H9 (cell line): ENCODE measurements around the gene APOLD1. TPM values are rescaled to one million over a fixed set of nuclear protein-coding genes. Genes with fewer than 3 reads are reported as not detected.

ENCODE experiments used
- DNase-seq: peaks from one replicate; pipeline ENCODE4 v3.0.0-alpha.2; 2017
- H2AFZ ChIP-seq: one replicate; pipeline ENCODE4 v1.6.1; 2013; ENCODE audit warnings: mild to moderate bottlenecking, low read length, control low read depth, moderate library complexity
- H2AK5ac ChIP-seq: 2 replicates; pipeline ENCODE4 v1.6.1; 2013; ENCODE audit warnings: low read length, control low read depth, mixed read lengths; ENCODE audit not compliant: insufficient read length
- H2BK120ac ChIP-seq: one replicate; pipeline ENCODE4 v1.6.1; 2013; ENCODE audit warnings: low read depth, mild to moderate bottlenecking, low read length, control low read depth, inconsistent platforms; ENCODE audit not compliant: poor library complexity, severe bottlenecking
- H2BK12ac ChIP-seq: 2 replicates; pipeline ENCODE4 v1.6.1; 2013; ENCODE audit warnings: low read length, control low read depth, mixed read lengths, low read depth; ENCODE audit not compliant: insufficient read length
- H2BK15ac ChIP-seq: 2 replicates; pipeline ENCODE4 v1.6.1; 2013; ENCODE audit warnings: low read depth, low read length, control low read depth
- H2BK20ac ChIP-seq: one replicate; pipeline ENCODE4 v1.6.1; 2013; ENCODE audit warnings: low read depth, mild to moderate bottlenecking, low read length, control low read depth, inconsistent platforms; ENCODE audit not compliant: poor library complexity, severe bottlenecking
- H2BK5ac ChIP-seq: 2 replicates; pipeline ENCODE4 v1.6.1; 2013; ENCODE audit warnings: low read length, control low read depth, mixed read lengths; ENCODE audit not compliant: insufficient read length
- H3K14ac ChIP-seq: 2 replicates; pipeline ENCODE4 v1.6.1; 2013; ENCODE audit warnings: low read length, control low read depth; ENCODE audit not compliant: insufficient read depth
- H3K18ac ChIP-seq: 2 replicates; pipeline ENCODE4 v1.6.1; 2013; ENCODE audit warnings: low read depth, mild to moderate bottlenecking, mixed read lengths, low read length, control low read depth; ENCODE audit not compliant: insufficient read length
- H3K23ac ChIP-seq: 2 replicates; pipeline ENCODE4 v1.6.1; 2013; ENCODE audit warnings: low read length, control low read depth, mixed read lengths, low read depth; ENCODE audit not compliant: insufficient read length
- H3K23me2 ChIP-seq: 2 replicates; pipeline ENCODE4 v1.6.1; 2013; ENCODE audit warnings: low read depth, mild to moderate bottlenecking, mixed read lengths, low read length, control low read depth; ENCODE audit not compliant: insufficient read length, poor library complexity, severe bottlenecking
- H3K27ac ChIP-seq: 2 replicates; pipeline ENCODE4 v1.5.1; 2013; ENCODE audit warnings: low read length, control low read depth, mixed read lengths, low read depth; ENCODE audit not compliant: insufficient read length
- H3K27me3 ChIP-seq: 2 replicates; pipeline ENCODE4 v1.6.1; 2013; ENCODE audit warnings: low read length, control low read depth, inconsistent platforms; ENCODE audit not compliant: insufficient read depth
- H3K4ac ChIP-seq: 2 replicates; pipeline ENCODE4 v1.6.1; 2013; ENCODE audit warnings: low read depth, mild to moderate bottlenecking, control low read depth, inconsistent platforms, low read length, moderate library complexity
- H3K4me1 ChIP-seq: 2 replicates; pipeline ENCODE4 v1.6.1; 2013; ENCODE audit warnings: low read length, control low read depth, inconsistent platforms; ENCODE audit not compliant: insufficient read depth
- H3K4me2 ChIP-seq: 2 replicates; pipeline ENCODE4 v1.6.1; 2013; ENCODE audit warnings: low read length, control low read depth, mixed read lengths; ENCODE audit not compliant: insufficient read length, insufficient read depth
- H3K56ac ChIP-seq: 2 replicates; pipeline ENCODE4 v1.6.1; 2013; ENCODE audit warnings: low read depth, mild to moderate bottlenecking, mixed read lengths, low read length, control low read depth; ENCODE audit not compliant: insufficient read length
- H3K79me1 ChIP-seq: 2 replicates; pipeline ENCODE4 v1.6.1; 2013; ENCODE audit warnings: low read depth, mild to moderate bottlenecking, moderate library complexity, low read length, control low read depth, inconsistent platforms; ENCODE audit not compliant: insufficient read depth, poor library complexity, severe bottlenecking
- H3K79me2 ChIP-seq: 2 replicates; pipeline ENCODE4 v1.6.1; 2013; ENCODE audit warnings: low read length, control low read depth, inconsistent platforms; ENCODE audit not compliant: insufficient read depth
- H3K9ac ChIP-seq: 2 replicates; pipeline ENCODE4 v1.6.1; 2013; ENCODE audit warnings: low read length, control low read depth, mixed read lengths; ENCODE audit not compliant: insufficient read length; ENCODE audit errors: extremely low read depth
- H3K9me3 ChIP-seq: one replicate; pipeline ENCODE4 v1.6.1; 2013; ENCODE audit warnings: low read depth, low read length, inconsistent platforms; ENCODE audit not compliant: control insufficient read depth
- H3T11ph ChIP-seq: one replicate; pipeline ENCODE4 v1.6.1; 2013; ENCODE audit warnings: mild to moderate bottlenecking, low read length, control low read depth, inconsistent platforms
- H4K20me1 ChIP-seq: one replicate; pipeline ENCODE4 v1.6.1; 2013; ENCODE audit not compliant: control insufficient read depth, insufficient read length, insufficient read depth
- H4K5ac ChIP-seq: 2 replicates; pipeline ENCODE4 v1.6.1; 2013; ENCODE audit warnings: low read depth, mild to moderate bottlenecking, mixed read lengths, low read length, control low read depth; ENCODE audit not compliant: insufficient read length
- H4K8ac ChIP-seq: replicated peaks from 2 replicates; pipeline ENCODE4 v1.6.1; 2013; ENCODE audit warnings: low read length, control low read depth, mixed read lengths, low read depth; ENCODE audit not compliant: insufficient read length
- H4K91ac ChIP-seq: 2 replicates; pipeline ENCODE4 v1.6.1; 2013; ENCODE audit warnings: low read depth, mild to moderate bottlenecking, moderate library complexity, mixed read lengths, low read length, control low read depth; ENCODE audit not compliant: insufficient read length
- H3K27ac Mint-ChIP-seq, 3 experiments: 2 replicates in 2 of 3; 3 replicates in 1 of 3; pipeline ENCODE4 v1.8.0; 2020 to 2021; ENCODE audit warnings: mixed read lengths in 3 of 3, mild to moderate bottlenecking in 1 of 3, moderate library complexity in 1 of 3
- H3K27me3 Mint-ChIP-seq: 2 replicates; pipeline ENCODE4 v1.8.0; 2021; ENCODE audit warnings: low read depth, mild to moderate bottlenecking, moderate library complexity, mixed read lengths
- H3K36me3 Mint-ChIP-seq, 3 experiments: 2 replicates in 2 of 3; 3 replicates in 1 of 3; pipeline ENCODE4 v1.8.0; 2020 to 2021; ENCODE audit warnings: low read depth in 3 of 3, mixed read lengths in 3 of 3; ENCODE audit not compliant: insufficient read depth in 1 of 3
- H3K4me1 Mint-ChIP-seq, 2 experiments: 2 replicates each; pipeline ENCODE4 v1.8.0; 2020; ENCODE audit warnings: mixed read lengths in 2 of 2
- H3K4me3 Mint-ChIP-seq, 2 experiments: 2 replicates in 1 of 2; 3 replicates in 1 of 2; pipeline ENCODE4 v1.8.0; 2020 to 2021; ENCODE audit warnings: mild to moderate bottlenecking in 2 of 2, mixed read lengths in 2 of 2, moderate library complexity in 1 of 2
- H3K9me3 Mint-ChIP-seq, 2 experiments: 2 replicates in 1 of 2; 3 replicates in 1 of 2; pipeline ENCODE4 v1.8.0; 2020; ENCODE audit warnings: mild to moderate bottlenecking in 2 of 2, mixed read lengths in 2 of 2, moderate library complexity in 1 of 2
- CTCF ChIP-seq: fragments of 200-600 bp; sonication (generic); conservative IDR thresholded peaks from 3 replicates; pipeline ENCODE4 v1.8.0; 2021; ENCODE audit warnings: antibody characterized with exemption, mild to moderate bottlenecking
- WGBS: extraction: QIAGEN DNeasy Blood & Tissue Kit; methylation state at CpG from one replicate; pipeline ENCODE4 v1.1.7; 2013; ENCODE audit warnings: missing lambda C conversion rate, low lambda C conversion rate, mixed read lengths; ENCODE audit not compliant: insufficient read length; ENCODE audit errors: extremely low coverage; 5-methylcytosine and 5-hydroxymethylcytosine counted together
- total RNA-seq: library from RNA; stranded (reverse); gene quantifications from 2 replicates; pipeline ENCODE4 v1.2.1, GENCODE V29; 2021

Gene APOLD1
- total RNA-seq, 1 experiment from 2014 or later, result 0.48 TPM

- TF ChIP-seq CTCF, result no peak
- Mint-ChIP-seq H3K4me3 (no peak overlapping the region), H3K9me3 (no peaks in the 10 kb centered on the region), H3K4me1 (no peaks in the 10 kb centered on the region), H3K27ac (no peak overlapping the region), H3K27me3 (peaks cover 4% of the 10 kb centered on the region), H3K36me3 (no peaks in the 10 kb centered on the region)
- H3K9ac ChIP-seq, result no peak overlapping the region
- no peak overlapping the region for H2BK120ac ChIP-seq
- H3K79me2 ChIP-seq, result no peaks in the 10 kb centered on the region
- DNase-seq, result no peak
- no peak overlapping the region for H3K4me2 ChIP-seq
- H2AK5ac ChIP-seq, result no peak overlapping the region
- H3K27me3 ChIP-seq, result no peaks in the 10 kb centered on the region
- no peaks in the 10 kb centered on the region for H3K9me3 ChIP-seq
- H4K8ac ChIP-seq, result no peak overlapping the region
- H2BK20ac ChIP-seq, result no peak overlapping the region
- WGBS, result no CpG with 5 or more reads among the region's 2 CpGs
- H3K4me1 ChIP-seq, result no peaks in the 10 kb centered on the region
- H3K56ac ChIP-seq, result no peak overlapping the region
- no peak overlapping the region for H4K5ac ChIP-seq
- no peak overlapping the region for H3K27ac ChIP-seq
- no peaks in the 10 kb centered on the region for H3K79me1 ChIP-seq
- no peaks in the 10 kb centered on the region for H3K23me2 ChIP-seq
- no peaks in the 10 kb centered on the region for H4K20me1 ChIP-seq
- H2BK12ac ChIP-seq, result no peak overlapping the region
- H2BK15ac ChIP-seq, result no peak overlapping the region
- no peak overlapping the region for H2BK5ac ChIP-seq
- H3K4ac ChIP-seq, result no peak overlapping the region
- H3K18ac ChIP-seq, result no peak overlapping the region
- H2AFZ ChIP-seq, result no peak overlapping the region
- no peak overlapping the region for H3K23ac ChIP-seq
- H3K14ac ChIP-seq, result no peak overlapping the region
- no peak overlapping the region for H4K91ac ChIP-seq
- no peak overlapping the region for H3T11ph ChIP-seq
Observed at GRCh38 chr12:12757121-12757520, 28.3 kb upstream of the APOLD1 start.
